ENCODE data around the gene TAB3.
"Not testable (repeated sequence)": the region's sequence is repeated elsewhere in the genome, so short reads cannot be mapped to it uniquely, and the experiment has no call there.

Gene TAB3

GRCh38 chrX:30806187-30806728, 82.8 kb downstream of the TAB3 start:
- DNase-seq, result no peak

- no peak for DNase-seq
Observed at GRCh38 chrX:30804462-30804861, 84.6 kb downstream of the TAB3 start.

DNA sequence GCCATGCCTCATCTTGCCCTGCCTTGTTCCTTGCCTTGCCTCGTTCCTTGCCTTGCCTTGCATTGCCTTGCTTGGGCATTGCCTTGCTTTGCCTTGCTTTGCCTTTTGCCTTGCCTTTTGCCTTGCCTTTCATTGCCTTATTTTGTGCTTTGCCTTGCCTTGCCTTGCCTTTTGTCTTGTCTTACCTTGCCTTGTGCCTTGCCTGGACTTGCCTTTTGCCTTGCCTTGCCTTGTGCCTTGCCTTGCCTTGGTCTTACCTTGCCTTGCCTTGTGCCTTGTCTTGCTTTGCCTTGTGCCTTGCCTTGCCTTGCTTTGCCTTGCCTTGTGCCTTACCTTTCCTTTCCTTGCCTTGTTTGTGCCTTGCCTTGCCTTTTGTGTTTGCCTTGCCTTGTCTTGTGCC, 88.2 kb downstream of the TAB3 start:
- DNase-seq, result no peak

DNA sequence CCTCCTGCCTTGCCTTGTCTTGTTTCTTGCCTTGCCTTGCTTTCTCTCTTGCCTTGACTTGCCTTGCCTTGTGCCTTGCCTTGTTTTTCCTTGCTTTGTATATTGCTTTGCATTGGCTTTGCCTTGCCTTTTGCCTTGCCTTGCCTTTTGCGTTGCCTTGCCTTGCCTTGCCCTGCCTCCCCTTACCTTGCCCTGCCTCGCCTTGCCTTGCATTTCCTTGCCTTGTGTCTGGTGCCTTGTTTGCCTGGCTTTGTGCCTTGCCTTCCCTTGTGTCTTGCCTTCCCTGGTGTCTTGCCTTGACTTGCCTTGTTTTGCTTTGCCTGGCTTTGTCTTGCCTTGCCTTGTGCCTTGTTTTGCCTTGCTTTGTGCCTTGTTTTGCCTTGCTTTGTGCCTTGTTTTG, 89.7 kb downstream of the TAB3 start:
- DNase-seq, result no peak

GRCh38 chrX:30798810-30799209, 90.2 kb downstream of the TAB3 start:
- no peak for DNase-seq

DNA sequence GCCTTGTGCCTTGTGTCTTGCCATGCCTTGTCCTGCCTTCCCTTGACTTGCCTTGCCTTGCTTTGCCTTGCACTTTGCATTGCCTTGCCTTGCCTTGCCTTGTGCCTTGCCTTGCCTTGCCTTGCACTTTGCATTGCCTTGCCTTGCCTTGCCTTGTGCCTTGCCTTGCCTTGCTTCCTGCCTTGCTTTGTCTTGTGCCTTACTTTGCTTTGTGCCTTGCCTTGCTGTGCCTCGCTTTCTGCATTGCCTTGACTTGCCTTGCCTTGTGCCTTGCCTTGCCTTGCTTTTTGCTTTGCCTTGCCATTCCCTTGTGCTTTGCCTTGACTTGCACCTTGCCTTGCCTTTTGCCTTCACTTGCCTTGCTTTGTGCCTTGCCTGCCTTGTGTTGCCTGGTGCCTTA, 91.8 kb downstream of the TAB3 start:
- not testable (repeated sequence) for DNase-seq

GRCh38 chrX:30795981-30796958, 92.8 kb downstream of the TAB3 start:
- no peak for DNase-seq

DNA sequence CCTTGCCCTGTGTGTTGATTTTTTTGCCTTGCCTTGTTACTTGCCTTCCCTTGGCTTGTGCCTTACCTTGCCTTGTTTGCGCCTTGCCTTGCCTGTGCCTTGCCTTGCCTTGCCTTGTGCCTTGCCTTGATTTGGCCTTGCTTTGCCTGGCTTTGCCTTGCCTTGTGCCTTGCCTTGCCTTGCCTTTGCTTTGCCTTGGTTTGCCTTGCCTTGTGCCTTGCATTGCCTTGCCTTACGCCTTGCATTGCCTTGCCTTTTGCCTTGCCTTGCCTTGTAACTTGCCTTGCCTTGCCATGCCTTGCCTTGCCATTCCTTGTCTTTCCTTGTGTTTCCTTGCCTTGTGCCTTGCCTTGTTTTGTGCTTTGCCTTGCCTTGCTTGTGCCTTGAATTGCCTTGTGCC, 94.6 kb downstream of the TAB3 start:
- no peak for DNase-seq

GRCh38 chrX:30793767-30794103, 95.3 kb downstream of the TAB3 start:
- DNase-seq, result no peak

DNA sequence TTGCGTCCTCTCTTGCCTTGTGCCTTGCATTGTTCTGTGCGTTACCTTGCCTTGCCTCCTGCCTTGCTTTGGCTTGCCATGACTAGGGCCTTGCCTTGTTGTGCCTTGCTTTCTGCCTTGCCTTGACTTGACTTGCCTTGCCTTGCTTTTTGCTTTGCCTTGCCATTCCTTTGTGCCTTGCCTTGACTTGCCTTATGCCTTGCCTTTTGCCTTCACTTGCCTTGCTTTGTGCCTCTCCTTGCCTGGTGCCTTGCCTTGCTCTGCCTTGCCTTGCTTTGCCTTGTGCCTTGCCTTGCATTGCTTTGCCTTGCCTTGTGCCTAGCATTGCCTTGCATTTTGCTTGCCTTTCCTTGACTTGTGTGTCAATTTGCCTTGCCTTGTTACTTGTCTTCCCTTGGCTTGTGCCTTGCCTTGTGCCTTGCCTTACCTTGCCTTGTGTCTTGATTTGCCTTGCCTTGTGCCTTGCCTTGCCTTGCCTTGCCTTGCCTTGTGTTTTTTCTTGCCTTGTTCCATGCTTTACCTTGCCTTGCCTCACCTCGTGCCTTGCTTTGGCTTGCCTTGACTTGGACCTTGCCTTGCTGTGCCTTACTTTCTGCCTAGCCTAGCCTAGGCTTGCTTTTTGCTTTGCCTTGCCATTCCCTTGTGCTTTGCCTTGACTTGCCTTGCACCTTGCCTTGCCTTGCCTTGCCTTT, 95.8 kb downstream of the TAB3 start:
- DNase-seq, result no peak

DNA sequence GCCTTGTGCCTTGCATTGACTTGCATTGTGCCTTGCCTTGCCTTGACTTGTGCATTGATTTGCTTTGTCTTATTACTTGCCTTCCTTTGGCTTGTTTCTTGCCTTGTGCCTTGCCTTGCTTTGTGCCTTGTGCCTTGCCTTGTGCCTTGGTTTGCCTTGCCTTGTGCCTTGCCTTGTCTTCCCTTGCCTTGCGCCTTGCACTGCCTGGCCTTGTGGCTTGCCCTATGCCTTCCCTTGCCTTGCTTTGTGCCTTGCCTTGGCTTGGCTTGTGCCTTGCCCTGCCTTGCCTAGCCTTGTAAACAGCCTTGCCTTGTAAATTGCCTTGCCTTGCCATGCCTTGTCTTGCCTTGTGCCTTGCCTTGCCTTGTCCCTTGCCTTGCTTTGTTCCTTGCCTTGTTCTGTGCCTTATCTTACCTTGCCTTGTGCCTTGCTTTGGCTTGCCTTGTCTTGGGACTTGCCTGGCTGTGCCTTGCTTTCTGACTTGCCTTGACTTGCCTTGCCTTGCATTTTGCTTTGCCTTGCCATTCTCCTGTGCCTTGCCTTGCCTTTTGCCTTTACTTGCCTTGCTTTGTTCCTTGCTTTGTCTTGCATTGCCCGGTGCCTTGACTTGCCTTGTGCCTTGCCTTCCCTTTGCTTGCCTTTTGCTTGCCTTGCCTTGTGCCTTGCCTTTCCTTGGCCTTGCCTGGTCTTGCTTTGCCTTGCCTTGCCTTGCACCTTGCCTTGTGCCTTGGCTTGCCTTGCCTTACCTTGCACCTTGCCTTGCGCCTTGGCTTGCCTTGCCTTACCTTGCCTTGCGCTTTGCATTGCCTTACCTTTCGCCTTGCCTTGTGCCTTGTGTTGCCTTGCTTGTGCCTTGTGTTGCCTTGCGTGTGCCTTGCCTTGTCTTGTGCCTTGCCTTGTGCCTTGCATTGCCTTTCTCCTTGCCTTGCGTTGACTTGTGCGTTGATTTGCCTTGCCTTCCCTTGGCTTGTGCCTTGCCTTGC, 97.5 kb downstream of the TAB3 start:
- DNase-seq, result no peak

- no peak for DNase-seq
Observed at GRCh38 chrX:30787012-30787411, 102.0 kb downstream of the TAB3 start.

- DNase-seq, result no peak
Observed at GRCh38 chrX:30786374-30786773, 102.7 kb downstream of the TAB3 start.

- no peak for DNase-seq
Observed at GRCh38 chrX:30781711-30782444, 107.2 kb downstream of the TAB3 start.

- no peak for DNase-seq
Observed at GRCh38 chrX:30779453-30780030, 109.5 kb downstream of the TAB3 start.

DNA sequence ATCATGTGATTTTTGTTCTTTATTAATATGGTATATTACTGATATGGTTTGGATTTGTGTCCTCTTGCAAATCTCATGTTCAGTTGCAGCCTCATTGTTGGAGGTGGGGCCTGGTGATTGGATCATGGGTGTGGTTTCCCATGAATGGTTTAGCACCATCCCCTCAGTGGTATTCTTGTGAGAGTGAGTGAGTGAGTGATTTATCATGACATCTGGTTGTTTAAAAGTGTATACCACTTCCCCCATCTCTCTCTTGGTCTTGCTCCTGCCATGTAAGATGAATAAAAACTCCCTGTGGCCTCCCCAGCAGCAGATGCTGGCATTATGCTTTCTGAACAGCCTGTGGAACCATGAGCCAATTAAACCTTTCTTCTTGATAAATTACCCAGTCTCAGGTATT, 111.5 kb downstream of the TAB3 start:
- no peak for DNase-seq
